H9 (cell line): ENCODE data around the gene PAIP2. TPM values are rescaled to one million over a fixed set of nuclear protein-coding genes. Genes with fewer than 3 reads are reported as not detected.

Experiments used
- DNase-seq: peaks from one replicate; pipeline ENCODE4 v3.0.0-alpha.2; 2017
- H2AFZ ChIP-seq: one replicate; pipeline ENCODE4 v1.6.1; 2013; ENCODE audit warnings: mild to moderate bottlenecking, low read length, control low read depth, moderate library complexity
- H2AK5ac ChIP-seq: 2 replicates; pipeline ENCODE4 v1.6.1; 2013; ENCODE audit warnings: low read length, control low read depth, mixed read lengths; ENCODE audit not compliant: insufficient read length
- H2BK120ac ChIP-seq: one replicate; pipeline ENCODE4 v1.6.1; 2013; ENCODE audit warnings: low read depth, mild to moderate bottlenecking, low read length, control low read depth, inconsistent platforms; ENCODE audit not compliant: poor library complexity, severe bottlenecking
- H2BK12ac ChIP-seq: 2 replicates; pipeline ENCODE4 v1.6.1; 2013; ENCODE audit warnings: low read length, control low read depth, mixed read lengths, low read depth; ENCODE audit not compliant: insufficient read length
- H2BK15ac ChIP-seq: 2 replicates; pipeline ENCODE4 v1.6.1; 2013; ENCODE audit warnings: low read depth, low read length, control low read depth
- H2BK20ac ChIP-seq: one replicate; pipeline ENCODE4 v1.6.1; 2013; ENCODE audit warnings: low read depth, mild to moderate bottlenecking, low read length, control low read depth, inconsistent platforms; ENCODE audit not compliant: poor library complexity, severe bottlenecking
- H2BK5ac ChIP-seq: 2 replicates; pipeline ENCODE4 v1.6.1; 2013; ENCODE audit warnings: low read length, control low read depth, mixed read lengths; ENCODE audit not compliant: insufficient read length
- H3K14ac ChIP-seq: 2 replicates; pipeline ENCODE4 v1.6.1; 2013; ENCODE audit warnings: low read length, control low read depth; ENCODE audit not compliant: insufficient read depth
- H3K18ac ChIP-seq: 2 replicates; pipeline ENCODE4 v1.6.1; 2013; ENCODE audit warnings: low read depth, mild to moderate bottlenecking, mixed read lengths, low read length, control low read depth; ENCODE audit not compliant: insufficient read length
- H3K23ac ChIP-seq: 2 replicates; pipeline ENCODE4 v1.6.1; 2013; ENCODE audit warnings: low read length, control low read depth, mixed read lengths, low read depth; ENCODE audit not compliant: insufficient read length
- H3K23me2 ChIP-seq: 2 replicates; pipeline ENCODE4 v1.6.1; 2013; ENCODE audit warnings: low read depth, mild to moderate bottlenecking, mixed read lengths, low read length, control low read depth; ENCODE audit not compliant: insufficient read length, poor library complexity, severe bottlenecking
- H3K27ac ChIP-seq: 2 replicates; pipeline ENCODE4 v1.5.1; 2013; ENCODE audit warnings: low read length, control low read depth, mixed read lengths, low read depth; ENCODE audit not compliant: insufficient read length
- H3K27me3 ChIP-seq: 2 replicates; pipeline ENCODE4 v1.6.1; 2013; ENCODE audit warnings: low read length, control low read depth, inconsistent platforms; ENCODE audit not compliant: insufficient read depth
- H3K4ac ChIP-seq: 2 replicates; pipeline ENCODE4 v1.6.1; 2013; ENCODE audit warnings: low read depth, mild to moderate bottlenecking, control low read depth, inconsistent platforms, low read length, moderate library complexity
- H3K4me1 ChIP-seq: 2 replicates; pipeline ENCODE4 v1.6.1; 2013; ENCODE audit warnings: low read length, control low read depth, inconsistent platforms; ENCODE audit not compliant: insufficient read depth
- H3K4me2 ChIP-seq: 2 replicates; pipeline ENCODE4 v1.6.1; 2013; ENCODE audit warnings: low read length, control low read depth, mixed read lengths; ENCODE audit not compliant: insufficient read length, insufficient read depth
- H3K56ac ChIP-seq: 2 replicates; pipeline ENCODE4 v1.6.1; 2013; ENCODE audit warnings: low read depth, mild to moderate bottlenecking, mixed read lengths, low read length, control low read depth; ENCODE audit not compliant: insufficient read length
- H3K79me1 ChIP-seq: 2 replicates; pipeline ENCODE4 v1.6.1; 2013; ENCODE audit warnings: low read depth, mild to moderate bottlenecking, moderate library complexity, low read length, control low read depth, inconsistent platforms; ENCODE audit not compliant: insufficient read depth, poor library complexity, severe bottlenecking
- H3K79me2 ChIP-seq: 2 replicates; pipeline ENCODE4 v1.6.1; 2013; ENCODE audit warnings: low read length, control low read depth, inconsistent platforms; ENCODE audit not compliant: insufficient read depth
- H3K9ac ChIP-seq: 2 replicates; pipeline ENCODE4 v1.6.1; 2013; ENCODE audit warnings: low read length, control low read depth, mixed read lengths; ENCODE audit not compliant: insufficient read length; ENCODE audit errors: extremely low read depth
- H3K9me3 ChIP-seq: one replicate; pipeline ENCODE4 v1.6.1; 2013; ENCODE audit warnings: low read depth, low read length, inconsistent platforms; ENCODE audit not compliant: control insufficient read depth
- H3T11ph ChIP-seq: one replicate; pipeline ENCODE4 v1.6.1; 2013; ENCODE audit warnings: mild to moderate bottlenecking, low read length, control low read depth, inconsistent platforms
- H4K20me1 ChIP-seq: one replicate; pipeline ENCODE4 v1.6.1; 2013; ENCODE audit not compliant: control insufficient read depth, insufficient read length, insufficient read depth
- H4K5ac ChIP-seq: 2 replicates; pipeline ENCODE4 v1.6.1; 2013; ENCODE audit warnings: low read depth, mild to moderate bottlenecking, mixed read lengths, low read length, control low read depth; ENCODE audit not compliant: insufficient read length
- H4K8ac ChIP-seq: replicated peaks from 2 replicates; pipeline ENCODE4 v1.6.1; 2013; ENCODE audit warnings: low read length, control low read depth, mixed read lengths, low read depth; ENCODE audit not compliant: insufficient read length
- H4K91ac ChIP-seq: 2 replicates; pipeline ENCODE4 v1.6.1; 2013; ENCODE audit warnings: low read depth, mild to moderate bottlenecking, moderate library complexity, mixed read lengths, low read length, control low read depth; ENCODE audit not compliant: insufficient read length
- H3K27ac Mint-ChIP-seq, 3 experiments: 2 replicates in 2 of 3; 3 replicates in 1 of 3; pipeline ENCODE4 v1.8.0; 2020 to 2021; ENCODE audit warnings: mixed read lengths in 3 of 3, mild to moderate bottlenecking in 1 of 3, moderate library complexity in 1 of 3
- H3K27me3 Mint-ChIP-seq: 2 replicates; pipeline ENCODE4 v1.8.0; 2021; ENCODE audit warnings: low read depth, mild to moderate bottlenecking, moderate library complexity, mixed read lengths
- H3K36me3 Mint-ChIP-seq, 3 experiments: 2 replicates in 2 of 3; 3 replicates in 1 of 3; pipeline ENCODE4 v1.8.0; 2020 to 2021; ENCODE audit warnings: low read depth in 3 of 3, mixed read lengths in 3 of 3; ENCODE audit not compliant: insufficient read depth in 1 of 3
- H3K4me1 Mint-ChIP-seq, 2 experiments: 2 replicates each; pipeline ENCODE4 v1.8.0; 2020; ENCODE audit warnings: mixed read lengths in 2 of 2
- H3K4me3 Mint-ChIP-seq, 2 experiments: 2 replicates in 1 of 2; 3 replicates in 1 of 2; pipeline ENCODE4 v1.8.0; 2020 to 2021; ENCODE audit warnings: mild to moderate bottlenecking in 2 of 2, mixed read lengths in 2 of 2, moderate library complexity in 1 of 2
- H3K9me3 Mint-ChIP-seq, 2 experiments: 2 replicates in 1 of 2; 3 replicates in 1 of 2; pipeline ENCODE4 v1.8.0; 2020; ENCODE audit warnings: mild to moderate bottlenecking in 2 of 2, mixed read lengths in 2 of 2, moderate library complexity in 1 of 2
- WGBS: extraction: QIAGEN DNeasy Blood & Tissue Kit; methylation state at CpG from one replicate; pipeline ENCODE4 v1.1.7; 2013; ENCODE audit warnings: missing lambda C conversion rate, low lambda C conversion rate, mixed read lengths; ENCODE audit not compliant: insufficient read length; ENCODE audit errors: extremely low coverage; 5-methylcytosine and 5-hydroxymethylcytosine counted together
- long read RNA-seq: library from polyadenylated mRNA; unstranded; transcript quantifications from one replicate; pipeline ENCODE4 v2.0.0, GENCODE V29; 2020
- total RNA-seq: library from RNA; stranded (reverse); gene quantifications from 2 replicates; pipeline ENCODE4 v1.2.1, GENCODE V29; 2021
- TF ChIP-seq, protein P1 (sequence below): fragments of 200-600 bp; sonication (generic); conservative IDR thresholded peaks from 3 replicates; pipeline ENCODE4 v1.8.0; 2021; ENCODE audit warnings: antibody characterized with exemption, mild to moderate bottlenecking

Gene PAIP2
- total RNA-seq, result 121 and 129 TPM in 2 replicates
- long read RNA-seq, transcript PAIP2-206 (3 exons, 815 nt), result minor isoform, 6 of 1,093 reads
- long read RNA-seq, transcript PAIP2-201 (4 exons, 1,459 nt), result major isoform, 1,029 of 1,093 reads
- long read RNA-seq, partial matches to known transcripts, result 32 of 1,093 reads
- long read RNA-seq, other reads (novel, unspliced or antisense), result 24 of 1,093 reads

- no CpG with 5 or more reads among the region's 66 CpGs for WGBS
- peaks cover 16 to 35% (median 30%) of the 10 kb centered on the region in 3 experiments; a peak in 6 of 7 replicates for H3K36me3 Mint-ChIP-seq
- Histone ChIP-seq H3K23me2 (peaks cover 7% of the 10 kb centered on the region), H4K20me1 (no peaks in the 10 kb centered on the region), H3K4me1 (no peaks in the 10 kb centered on the region; the same call in none of the 2 replicates), H2AK5ac (no peak within 1 kb of the TSS), H2BK12ac (no peak within 1 kb of the TSS), H3K4ac (no peak within 1 kb of the TSS; the same call in 1 of the 2 replicates), H2BK5ac (peak within 1 kb of the TSS; percentile 84), H2BK20ac (no peak within 1 kb of the TSS), H4K8ac (no peak within 1 kb of the TSS), H2AFZ (no peak within 1 kb of the TSS), H3K14ac (peak within 1 kb of the TSS; percentile 96), H3K27me3 (no peaks in the 10 kb centered on the region), H3K79me2 (peaks cover 38% of the 10 kb centered on the region), H2BK120ac (no peak within 1 kb of the TSS), H3K79me1 (peaks cover 9% of the 10 kb centered on the region), H4K91ac (no peak within 1 kb of the TSS), H3T11ph (no peak within 1 kb of the TSS), H2BK15ac (no peak within 1 kb of the TSS), H3K23ac (no peak within 1 kb of the TSS), H3K9me3 (no peaks in the 10 kb centered on the region), H3K9ac (peak within 1 kb of the TSS; percentile 90), H4K5ac (peak within 1 kb of the TSS; percentile 23), H3K56ac (no peak within 1 kb of the TSS), H3K18ac (peak within 1 kb of the TSS; percentile 94), H3K4me2 (peak within 1 kb of the TSS; percentile 99), H3K27ac (peak within 1 kb of the TSS; percentile 48)
- H3K9me3 Mint-ChIP-seq, result no peaks in the 10 kb centered on the region; a peak in 1 of 5 replicates
- DNase-seq, result peak; percentile 99
- H3K4me1 Mint-ChIP-seq, result peaks cover 18 to 24% of the 10 kb centered on the region in 2 experiments
- peak within 1 kb of the TSS; percentile 95 to 99 for H3K4me3 Mint-ChIP-seq
- peak within 1 kb of the TSS; percentile 99 to 100 (median 100) for H3K27ac Mint-ChIP-seq
- peaks cover 3% of the 10 kb centered on the region for H3K27me3 Mint-ChIP-seq
- TF ChIP-seq, protein P1, sequence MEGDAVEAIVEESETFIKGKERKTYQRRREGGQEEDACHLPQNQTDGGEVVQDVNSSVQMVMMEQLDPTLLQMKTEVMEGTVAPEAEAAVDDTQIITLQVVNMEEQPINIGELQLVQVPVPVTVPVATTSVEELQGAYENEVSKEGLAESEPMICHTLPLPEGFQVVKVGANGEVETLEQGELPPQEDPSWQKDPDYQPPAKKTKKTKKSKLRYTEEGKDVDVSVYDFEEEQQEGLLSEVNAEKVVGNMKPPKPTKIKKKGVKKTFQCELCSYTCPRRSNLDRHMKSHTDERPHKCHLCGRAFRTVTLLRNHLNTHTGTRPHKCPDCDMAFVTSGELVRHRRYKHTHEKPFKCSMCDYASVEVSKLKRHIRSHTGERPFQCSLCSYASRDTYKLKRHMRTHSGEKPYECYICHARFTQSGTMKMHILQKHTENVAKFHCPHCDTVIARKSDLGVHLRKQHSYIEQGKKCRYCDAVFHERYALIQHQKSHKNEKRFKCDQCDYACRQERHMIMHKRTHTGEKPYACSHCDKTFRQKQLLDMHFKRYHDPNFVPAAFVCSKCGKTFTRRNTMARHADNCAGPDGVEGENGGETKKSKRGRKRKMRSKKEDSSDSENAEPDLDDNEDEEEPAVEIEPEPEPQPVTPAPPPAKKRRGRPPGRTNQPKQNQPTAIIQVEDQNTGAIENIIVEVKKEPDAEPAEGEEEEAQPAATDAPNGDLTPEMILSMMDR, result peak; percentile 71
Observed at GRCh38 chr5:139341689-139342422, at the start of gene PAIP2. Gene PAIP2 (plus strand): TSS chr5:139341854. CDS start chr5:139363785, 21,931 bp downstream.
